ENCODE data around the gene PTPRM.

PTPRM gene

GRCh38 chr18:7886436-7886835 lies 319.3 kb downstream of the PTPRM start:
- FAIRE-seq (no peak), DNase-seq (ENCODE audit: low spot score) (no peak)

GRCh38 chr18:7889515-7889914 lies 322.4 kb downstream of the PTPRM start:
- no peak for DNase-seq (ENCODE audit: low spot score)
- FAIRE-seq = no peak

- DNase-seq (ENCODE audit: low spot score) = no peak
- no peak for FAIRE-seq
These were observed 323.0 kb downstream of the PTPRM start for GRCh38 chr18:7890075-7890474.

- FAIRE-seq (no peak), DNase-seq (ENCODE audit: low spot score) (no peak)
These were observed 325.4 kb downstream of the PTPRM start for GRCh38 chr18:7892556-7892955.

- no peak for FAIRE-seq
These were observed 327.5 kb downstream of the PTPRM start for GRCh38 chr18:7894592-7894991.

GRCh38 chr18:7895346-7895745 lies 328.2 kb downstream of the PTPRM start:
- DNase-seq (ENCODE audit: low spot score) (no peak), FAIRE-seq (no peak)

More at GRCh38 chr18:7894592-7894991, 327.5 kb downstream of the PTPRM start:
- no peak for DNase-seq (ENCODE audit: low spot score)

GRCh38 chr18:7896161-7896560 lies 329.0 kb downstream of the PTPRM start:
- DNase-seq (ENCODE audit: low spot score) (no peak), FAIRE-seq (no peak)

- no peak for DNase-seq (ENCODE audit: low spot score)
- FAIRE-seq = no peak
These were observed 329.8 kb downstream of the PTPRM start for GRCh38 chr18:7896805-7897518.

- no peak for FAIRE-seq
- DNase-seq (ENCODE audit: low spot score) = no peak
These were observed 331.1 kb downstream of the PTPRM start for GRCh38 chr18:7898181-7898580.

- DNase-seq (ENCODE audit: low spot score) (no peak), FAIRE-seq (no peak)
These were observed 332.0 kb downstream of the PTPRM start for GRCh38 chr18:7899078-7899477.

- FAIRE-seq (no peak), DNase-seq (ENCODE audit: low spot score) (no peak)
These were observed 333.0 kb downstream of the PTPRM start for GRCh38 chr18:7900091-7900490.

- DNase-seq (ENCODE audit: low spot score) = no peak
- no peak for FAIRE-seq
These were observed 334.5 kb downstream of the PTPRM start for GRCh38 chr18:7901657-7902056.

- no peak for DNase-seq (ENCODE audit: low spot score)
- no peak for FAIRE-seq
These were observed 335.3 kb downstream of the PTPRM start for GRCh38 chr18:7902399-7902839.

- peak; percentile 8 for FAIRE-seq
- no peak for DNase-seq (ENCODE audit: low spot score)
These were observed 337.4 kb downstream of the PTPRM start for GRCh38 chr18:7904529-7904928.

GRCh38 chr18:7908681-7909299 lies 341.7 kb downstream of the PTPRM start:
- no peak for DNase-seq (ENCODE audit: low spot score)
- no peak for FAIRE-seq

- FAIRE-seq = no peak
These were observed 347.9 kb downstream of the PTPRM start for GRCh38 chr18:7914834-7915670.

GRCh38 chr18:7918701-7919100 lies 351.6 kb downstream of the PTPRM start:
- DNase-seq (ENCODE audit: low spot score) (no peak), FAIRE-seq (no peak)

More at GRCh38 chr18:7914834-7915670, 347.9 kb downstream of the PTPRM start:
- no peak for DNase-seq (ENCODE audit: low spot score)

- DNase-seq (ENCODE audit: low spot score) (no peak), FAIRE-seq (no peak)
These were observed 352.4 kb downstream of the PTPRM start for GRCh38 chr18:7919565-7919964.

GRCh38 chr18:7921938-7922587 lies 354.9 kb downstream of the PTPRM start:
- FAIRE-seq = peak; percentile 82
- DNase-seq (ENCODE audit: low spot score) = peak; percentile 37

- FAIRE-seq = no peak
- DNase-seq (ENCODE audit: low spot score) = no peak
These were observed 356.0 kb downstream of the PTPRM start for GRCh38 chr18:7923105-7923504.

- DNase-seq (ENCODE audit: low spot score) (no peak), FAIRE-seq (no peak)
These were observed 357.5 kb downstream of the PTPRM start for GRCh38 chr18:7924616-7925015.

- DNase-seq (ENCODE audit: low spot score) = peak; percentile 37
- FAIRE-seq = peak; percentile 70
These were observed 359.4 kb downstream of the PTPRM start for GRCh38 chr18:7926526-7926925.
